HS-5 (cell line): ENCODE data around the gene ARMC6.
"Not testable (repeated sequence)": the region's sequence is repeated elsewhere in the genome, so short reads cannot be mapped to it uniquely, and the experiment has no call there.

Experiments used
- DNase-seq: peaks from one replicate; pipeline ENCODE4 v3.0.0-alpha.2; 2012; ENCODE audit warnings: low read depth

The ARMC6 gene

GRCh38 chr19:19077103-19077502, 43.7 kb downstream of the ARMC6 start:
- DNase-seq: no peak

GRCh38 chr19:19078801-19079200, 45.4 kb downstream of the ARMC6 start:
- DNase-seq: no peak

GRCh38 chr19:19079571-19079970, 46.2 kb downstream of the ARMC6 start:
- DNase-seq: no peak

GRCh38 chr19:19081642-19082151, 48.3 kb downstream of the ARMC6 start:
- no peak for DNase-seq

- DNase-seq: no peak
Measured at GRCh38 chr19:19083413-19084178, 50.2 kb downstream of the ARMC6 start.

GRCh38 chr19:19087676-19088075, 54.3 kb downstream of the ARMC6 start:
- no peak for DNase-seq

GRCh38 chr19:19094513-19094912, 61.1 kb downstream of the ARMC6 start:
- no peak for DNase-seq

GRCh38 chr19:19095691-19096090, 62.3 kb downstream of the ARMC6 start:
- DNase-seq: no peak

GRCh38 chr19:19096641-19097627, 63.5 kb downstream of the ARMC6 start:
- DNase-seq: no peak

GRCh38 chr19:19098084-19098702, 64.8 kb downstream of the ARMC6 start:
- no peak for DNase-seq

GRCh38 chr19:19098703-19099632, 65.6 kb downstream of the ARMC6 start:
- no peak for DNase-seq

GRCh38 chr19:19101540-19101939, 68.1 kb downstream of the ARMC6 start:
- DNase-seq: no peak

GRCh38 chr19:19102566-19102965, 69.2 kb downstream of the ARMC6 start:
- DNase-seq: not testable (repeated sequence)

GRCh38 chr19:19103167-19103566, 69.8 kb downstream of the ARMC6 start:
- no peak for DNase-seq

GRCh38 chr19:19105365-19106055, 72.1 kb downstream of the ARMC6 start:
- DNase-seq: no peak

- DNase-seq: no peak
Measured at GRCh38 chr19:19106056-19106551, 72.7 kb downstream of the ARMC6 start.

GRCh38 chr19:19106938-19107337, 73.5 kb downstream of the ARMC6 start:
- not testable (repeated sequence) for DNase-seq

- DNase-seq: no peak
Measured at GRCh38 chr19:19107654-19108053, 74.3 kb downstream of the ARMC6 start.
